H1 (cell line): ENCODE data around the gene H6PD. TPM values are rescaled to one million over a fixed set of nuclear protein-coding genes. Genes with fewer than 3 reads are reported as not detected.

Source experiments
- CTCF ChIA-PET: fragments of 300-600 bp; sonication (Branson Sonifier 250); formaldehyde crosslinking; loops from one replicate; lab custom pipeline; 2021; ENCODE audit not compliant: partially characterized antibody; lab: Charles Lee
- POLR2A ChIA-PET: fragments of 300-600 bp; sonication (Branson Sonifier 250); formaldehyde crosslinking; loops from one replicate; lab custom pipeline; 2021; ENCODE audit warnings: inconsistent platforms; ENCODE audit not compliant: partially characterized antibody; lab: Charles Lee
- DNase-seq, 2 experiments: peaks; one replicate each; pipeline versions ENCODE4 v3.0.0 to v3.0.0-alpha.2; 2010 to 2022; ENCODE audit warnings: low spot score in 2 of 2, low read depth in 1 of 2, mixed read lengths in 1 of 2
- FAIRE-seq: peaks from 2 replicates; lab custom pipeline; 2011; peaks lifted over from hg19 to GRCh38; lab: Jason Lieb, UNC
- H2AFZ ChIP-seq: 2 replicates; pipeline ENCODE4 v1.8.1; 2012; ENCODE audit warnings: low read length, inconsistent platforms
- H2AK5ac ChIP-seq: 2 replicates; pipeline ENCODE4 v1.6.1; 2013; ENCODE audit warnings: low read depth, low read length
- H2BK120ac ChIP-seq: replicated peaks from 2 replicates; pipeline ENCODE3; 2013; ENCODE audit warnings: low read depth, low read length, inconsistent platforms
- H2BK12ac ChIP-seq: 2 replicates; pipeline ENCODE4 v1.6.1; 2013; ENCODE audit warnings: low read depth, low read length
- H2BK15ac ChIP-seq: 2 replicates; pipeline ENCODE4 v1.6.1; 2013; ENCODE audit warnings: low read length
- H2BK20ac ChIP-seq: 2 replicates; pipeline ENCODE4 v1.6.1; 2013; ENCODE audit warnings: low read length
- H2BK5ac ChIP-seq: 2 replicates; pipeline ENCODE4 v1.6.1; 2013; ENCODE audit warnings: low read depth, low read length
- H3K14ac ChIP-seq: 2 replicates; pipeline ENCODE4 v1.6.1; 2013; ENCODE audit warnings: inconsistent platforms; ENCODE audit not compliant: insufficient read length
- H3K18ac ChIP-seq: 2 replicates; pipeline ENCODE4 v1.6.1; 2013; ENCODE audit warnings: low read length; ENCODE audit errors: extremely low read depth
- H3K23ac ChIP-seq: 2 replicates; pipeline ENCODE4 v1.6.1; 2013; ENCODE audit warnings: inconsistent platforms; ENCODE audit not compliant: insufficient read length
- H3K23me2 ChIP-seq: 2 replicates; pipeline ENCODE4 v1.6.1; 2013; ENCODE audit warnings: low read depth, low read length
- H3K27ac ChIP-seq: 2 replicates; pipeline ENCODE4 v1.6.1; 2011; ENCODE audit warnings: low read depth, low read length, inconsistent platforms
- H3K27me3 ChIP-seq, 4 experiments: replicated peaks in 1 of 4; 1 replicate in 1 of 4; 2 replicates in 3 of 4; pipeline versions ENCODE4 v1.6.1 to v1.8.1; 2011 to 2013; ENCODE audit warnings: low read length in 3 of 4, mild to moderate bottlenecking in 3 of 4, inconsistent platforms in 2 of 4, mixed read lengths in 2 of 4, moderate library complexity in 1 of 4; ENCODE audit not compliant: control insufficient read depth in 3 of 4, insufficient read depth in 3 of 4; ENCODE audit errors: extremely low read depth in 1 of 4
- H3K36me3 ChIP-seq, 4 experiments: 2 replicates each; pipeline versions ENCODE4 v1.6.1 to v1.8.1; 2011 to 2013; ENCODE audit warnings: mild to moderate bottlenecking in 4 of 4, low read length in 3 of 4, moderate library complexity in 2 of 4, control low read depth in 1 of 4, inconsistent platforms in 1 of 4; ENCODE audit not compliant: insufficient read depth in 4 of 4, control insufficient read depth in 2 of 4
- H3K4ac ChIP-seq: replicated peaks from 2 replicates; pipeline ENCODE3; 2013; ENCODE audit warnings: low read length, low read depth, mixed read lengths, inconsistent platforms; ENCODE audit not compliant: insufficient read length
- H3K4me1 ChIP-seq, 4 experiments: replicated peaks in 1 of 4; 1 replicate in 1 of 4; 2 replicates in 3 of 4; pipeline versions ENCODE4 v1.6.1 to v1.8.1; 2011 to 2013; ENCODE audit warnings: low read length in 3 of 4, inconsistent platforms in 2 of 4, mixed read lengths in 1 of 4; ENCODE audit not compliant: insufficient read depth in 4 of 4, control insufficient read depth in 3 of 4
- H3K4me2 ChIP-seq, 2 experiments: 2 replicates each; pipeline versions ENCODE4 v1.6.1 to v1.8.1; 2011 to 2013; ENCODE audit warnings: low read depth in 2 of 2, low read length in 2 of 2, control low read depth in 1 of 2, inconsistent platforms in 1 of 2, mild to moderate bottlenecking in 1 of 2; ENCODE audit not compliant: insufficient read depth in 1 of 2
- H3K4me3 ChIP-seq, 4 experiments: fragments of 200-600, 300-600 bp in 1 of 4; sonication (generic), shearing (Covaris generic), sonication (Bioruptor Twin) in 1 of 4; 2 replicates each; pipeline versions ENCODE4 v1.5.1 to v1.8.1; 2011 to 2016; ENCODE audit warnings: low read length in 4 of 4, low read depth in 3 of 4, control low read depth in 2 of 4, inconsistent platforms in 2 of 4, mild to moderate bottlenecking in 2 of 4, mixed read lengths in 1 of 4, moderate library complexity in 1 of 4; ENCODE audit not compliant: insufficient read depth in 2 of 4; ENCODE audit errors: extremely low read depth in 1 of 4
- H3K56ac ChIP-seq: replicated peaks from 2 replicates; pipeline ENCODE3; 2013; ENCODE audit warnings: low read depth, mild to moderate bottlenecking, mixed read lengths, low read length, inconsistent platforms; ENCODE audit not compliant: insufficient read length
- H3K79me1 ChIP-seq: 2 replicates; pipeline ENCODE4 v1.6.1; 2013; ENCODE audit warnings: low read depth, low read length, control low read depth
- H3K79me2 ChIP-seq, 2 experiments: 2 replicates each; pipeline versions ENCODE4 v1.6.1 to v1.8.1; 2012 to 2013; ENCODE audit warnings: low read length in 2 of 2, mild to moderate bottlenecking in 2 of 2, inconsistent platforms in 1 of 2; ENCODE audit not compliant: insufficient read depth in 2 of 2, control insufficient read depth in 1 of 2
- H3K9ac ChIP-seq, 4 experiments: replicated peaks in 1 of 4; 1 replicate in 1 of 4; 2 replicates in 3 of 4; pipeline versions ENCODE4 v1.6.1 to v1.8.1; 2011 to 2013; ENCODE audit warnings: low read depth in 3 of 4, low read length in 3 of 4, control low read depth in 2 of 4, mild to moderate bottlenecking in 2 of 4, moderate library complexity in 2 of 4, inconsistent platforms in 1 of 4; ENCODE audit errors: extremely low read depth in 1 of 4
- H3K9me3 ChIP-seq, 2 experiments: 2 replicates each; pipeline versions ENCODE4 v1.6.1 to v1.8.1; 2012 to 2013; ENCODE audit warnings: mild to moderate bottlenecking in 2 of 2, moderate library complexity in 2 of 2, control low read depth in 1 of 2, inconsistent platforms in 1 of 2, low read depth in 1 of 2, low read length in 1 of 2, mixed read lengths in 1 of 2; ENCODE audit not compliant: insufficient read depth in 2 of 2
- H4K20me1 ChIP-seq, 2 experiments: replicated peaks in 1 of 2; 2 replicates each; pipeline versions ENCODE3 to v1.8.1; 2011 to 2013; ENCODE audit warnings: inconsistent platforms in 2 of 2, low read length in 2 of 2, mild to moderate bottlenecking in 1 of 2; ENCODE audit not compliant: insufficient read depth in 2 of 2, control insufficient read depth in 1 of 2
- H4K5ac ChIP-seq: 2 replicates; pipeline ENCODE4 v1.6.1; 2013; ENCODE audit warnings: low read length, low read depth, mixed read lengths, inconsistent platforms; ENCODE audit not compliant: insufficient read length
- H4K8ac ChIP-seq: 2 replicates; pipeline ENCODE4 v1.8.0; 2013; ENCODE audit warnings: mild to moderate bottlenecking, moderate library complexity, low read length, inconsistent platforms; ENCODE audit not compliant: insufficient read depth; ENCODE audit errors: extremely low read depth
- H4K91ac ChIP-seq: replicated peaks from 2 replicates; pipeline ENCODE3; 2013; ENCODE audit warnings: low read length, mixed read lengths, inconsistent platforms; ENCODE audit not compliant: insufficient read length
- ASH2L ChIP-seq: fragments of 200-600, 300-600 bp; sonication (generic); IDR thresholded peaks from one replicate; pipeline ENCODE4 v1.7.1; 2017; ENCODE audit warnings: low read length
- CTBP2 ChIP-seq: IDR thresholded peaks from 2 replicates; pipeline ENCODE4 v1.7.0; 2011; ENCODE audit warnings: borderline replicate concordance, mild to moderate bottlenecking, moderate library complexity, mixed read lengths, low read length; ENCODE audit not compliant: insufficient read depth, insufficient read length
- EZH2 ChIP-seq: fragments of 200-600 bp; sonication (generic); IDR thresholded peaks from 2 replicates; pipeline ENCODE4 v1.7.1; 2012; ENCODE audit warnings: low read depth, mild to moderate bottlenecking, moderate library complexity, low read length, inconsistent platforms; ENCODE audit not compliant: severe bottlenecking
- HDAC2 ChIP-seq, 2 experiments: fragments of 300-600 bp in 1 of 2; sonication (generic) in 1 of 2; IDR thresholded peaks; 2 replicates each; pipeline ENCODE4 v1.6.1; 2011 to 2012; ENCODE audit warnings: low read depth in 2 of 2, low read length in 2 of 2, mild to moderate bottlenecking in 2 of 2, moderate library complexity in 2 of 2, borderline replicate concordance in 1 of 2, inconsistent platforms in 1 of 2
- JUND ChIP-seq: IDR thresholded peaks from 2 replicates; pipeline ENCODE4 v1.6.1; 2011; ENCODE audit warnings: mild to moderate bottlenecking, improper control_type of control experiment, low read length
- RAD21 ChIP-seq, 2 experiments: IDR thresholded peaks in 1 of 2; conservative IDR thresholded peaks in 1 of 2; 2 replicates each; pipeline ENCODE4 v1.6.1; 2011; ENCODE audit warnings: low read depth in 2 of 2, low read length in 2 of 2, improper control_type of control experiment in 1 of 2, inconsistent platforms in 1 of 2, mild to moderate bottlenecking in 1 of 2, moderate library complexity in 1 of 2
- RBBP5 ChIP-seq: IDR thresholded peaks from 2 replicates; pipeline ENCODE4 v1.7.1; 2012; ENCODE audit warnings: low read depth, mild to moderate bottlenecking, inconsistent platforms, low read length, moderate library complexity, borderline replicate concordance
- RFX5 ChIP-seq: IDR thresholded peaks from 2 replicates; pipeline ENCODE4 v1.6.1; 2011; ENCODE audit warnings: low read depth, low read length, improper control_type of control experiment, borderline replicate concordance
- SAP30 ChIP-seq: fragments of 300-600 bp; sonication (generic); IDR thresholded peaks from 2 replicates; pipeline ENCODE4 v1.7.1; 2012; ENCODE audit warnings: low read length, moderate library complexity, mild to moderate bottlenecking, inconsistent platforms; ENCODE audit not compliant: insufficient read depth, insufficient replicate concordance
- SIRT6 ChIP-seq: IDR thresholded peaks from one replicate; pipeline ENCODE4 v1.7.1; 2012; ENCODE audit warnings: low read length, inconsistent platforms
- SP1 ChIP-seq: IDR thresholded peaks from 2 replicates; pipeline ENCODE4 v1.6.1; 2011; ENCODE audit warnings: low read depth, low read length
- TBP ChIP-seq: IDR thresholded peaks from 2 replicates; pipeline ENCODE4 v1.6.1; 2011; ENCODE audit warnings: low read depth, low read length, improper control_type of control experiment
- TCF12 ChIP-seq: IDR thresholded peaks from 2 replicates; pipeline ENCODE4 v1.6.1; 2011; ENCODE audit warnings: low read depth, mild to moderate bottlenecking, low read length
- TEAD4 ChIP-seq: IDR thresholded peaks from 2 replicates; pipeline ENCODE4 v1.6.1; 2012; ENCODE audit warnings: low read depth, low read length, inconsistent platforms, mixed read lengths
- WGBS, 2 experiments: shearing (Covaris generic) in 1 of 2; methylation state at CpG; one replicate each; pipeline versions ENCODE4 v1.1.6 to v1.1.7; 2013 to 2015; ENCODE audit warnings: low lambda C conversion rate in 2 of 2, mixed read lengths in 2 of 2, inconsistent platforms in 1 of 2, low coverage in 1 of 2, missing lambda C conversion rate in 1 of 2; ENCODE audit not compliant: insufficient replicate concordance in 2 of 2, insufficient coverage in 1 of 2, insufficient read length in 1 of 2; ENCODE audit errors: extremely low coverage in 1 of 2, missing lambda C conversion rate in 1 of 2; 5-methylcytosine and 5-hydroxymethylcytosine counted together
- polyA plus RNA-seq, 7 experiments: library from polyadenylated mRNA; depleted of rRNA in 3 of 7; stranded (reverse) in 5 of 7; unstranded in 2 of 7; fragments of >200 nt in 5 of 7; fragments of 200-250 nt in 2 of 7; gene quantifications; 1 replicate in 5 of 7; 2 replicates in 1 of 7; 4 replicates in 1 of 7; pipeline versions ENCODE4 v1.2.1 to v1.2.3, GENCODE V29; 2011 to 2013; ENCODE audit warnings: missing spikeins in 2 of 7, mixed read lengths in 2 of 7
- total RNA-seq: library from RNA; stranded (reverse); fragmentation: NEBNext Ultra II Directional; extraction: Animal tissue kit (Norgen Biotek cat#: 25700); gene quantifications from 2 replicates; pipeline ENCODE4 v1.2.1, GENCODE V29; 2021

The H6PD gene
- total and polyA plus RNA-seq, 2 of the 8 experiments (the other 6 are each of a cell fraction or from before 2014, with no cell fraction given): 3.6 to 3.8 TPM

GRCh38 chr1:9249263-9249533 is 14.6 kb downstream of the H6PD start:
- FAIRE-seq: no peak
- no peak overlapping the region for H3K56ac ChIP-seq
- H3K4me1 ChIP-seq: peaks cover 15 to 37% (median 30%) of the 10 kb centered on the region in 4 experiments
- H3K23me2 ChIP-seq: 0 out of 2 replicates have a peak, but pooled peaks cover 2% of the 10 kb centered on the region
- H3K14ac ChIP-seq: no peak overlapping the region
- no peaks in the 10 kb centered on the region for H3K9me3 ChIP-seq
- 0 out of 2 replicates have a peak overlapping the region, but pooled peaks have one; percentile 43 for H3K18ac ChIP-seq
- no peak overlapping the region for H2BK120ac ChIP-seq
- no peak overlapping the region for H2BK15ac ChIP-seq
- ChIA-PET POLR2A (interaction anchor here (0.7 to 1.7 kb wide), 4 partner anchors 13 to 369 kb away, joined by 3 to 8 read pairs (median 3); partner anchors contain the start of gene H6PD), CTCF (interaction anchor here (0.5 to 12.2 kb wide), 30 partner anchors 9 to 340 kb away, joined by 3 to 127 read pairs (median 4); partner anchors contain the start of gene H6PD)
- no peak overlapping the region for H4K5ac ChIP-seq
- no peak for DNase-seq
- no peak overlapping the region for H3K27ac ChIP-seq
- peak overlapping the region; percentile 7; the same call in 1 of the 2 replicates for H4K8ac ChIP-seq
- no peak overlapping the region for H3K4me2 ChIP-seq
- H3K4ac ChIP-seq: no peak overlapping the region
- H4K91ac ChIP-seq: no peak overlapping the region
- H3K23ac ChIP-seq: no peak overlapping the region
- H3K4me3 ChIP-seq: no peak overlapping the region
- peaks cover 0 to 1% of the 10 kb centered on the region in 2 experiments for H4K20me1 ChIP-seq
- peak overlapping the region; percentile 90; the same call in 1 of the 2 replicates for H2BK12ac ChIP-seq
- H3K79me1 ChIP-seq: no peaks in the 10 kb centered on the region
- 94% methylated on average over 3 of the region's 3 CpGs; no CpG with 5 or more reads in 1 of the 2 experiments for WGBS, 2 experiments
- 0 out of 2 replicates have a peak overlapping the region, but pooled peaks have one; percentile 62 for H2BK5ac ChIP-seq
- H2BK20ac ChIP-seq: no peak overlapping the region
- no peaks in the 10 kb centered on the region for H3K36me3 ChIP-seq
- no peak overlapping the region for H3K9ac ChIP-seq
- H3K27me3 ChIP-seq: no peaks in the 10 kb centered on the region; a peak in 1 of 7 replicates
- H3K79me2 ChIP-seq: no peaks in the 10 kb centered on the region
- H2AFZ ChIP-seq: no peak overlapping the region
- H2AK5ac ChIP-seq: peak overlapping the region; percentile 41; the same call in 1 of the 2 replicates
- TF ChIP-seq TCF12: no peak
- TF ChIP-seq TBP: no peak
- no peak for TF ChIP-seq TEAD4
- TF ChIP-seq SP1: no peak
- TF ChIP-seq RBBP5: no peak
- TF ChIP-seq JUND: no peak
- TF ChIP-seq ASH2L: no peak
- no peak for TF ChIP-seq SAP30
- no peak for TF ChIP-seq SIRT6
- TF ChIP-seq EZH2: no peak
- no peak for TF ChIP-seq RFX5
- TF ChIP-seq RAD21 (IDR thresholded peaks at IDR 0.05 in 1 of 2, conservative IDR thresholded peaks at IDR 0.05 in 1 of 2; ENCODE audit: low read depth in 2 of 2, low read length in 2 of 2): no peak
- no peak for TF ChIP-seq HDAC2 (IDR thresholded peaks at IDR 0.05; ENCODE audit: borderline replicate concordance in 1 of 2, low read depth in 2 of 2, low read length in 2 of 2)
- TF ChIP-seq CTBP2: no peak
